Peyer's patch (tissue), 4 donors: ENCODE results near the gene SLC36A3.

Experiments used
- CTCF ChIP-seq, 6 experiments: fragments of 450-650 bp in 4 of 6; fragments of 200-600 bp in 2 of 6; sonication (generic) in 1 of 6; IDR thresholded peaks; one replicate each; pipeline ENCODE4 v1.5.1; 2017 to 2019; ENCODE audit warnings: antibody characterized with exemption in 6 of 6, mild to moderate bottlenecking in 3 of 6, moderate library complexity in 1 of 6
- POLR2A ChIP-seq, 2 donors: fragments of 450-650 bp; IDR thresholded peaks; one replicate each; pipeline ENCODE4 v1.5.1; 2017; ENCODE audit warnings: antibody characterized with exemption in 2 of 2, mild to moderate bottlenecking in 2 of 2, moderate library complexity in 2 of 2

- TF ChIP-seq CTCF (IDR thresholded peaks at IDR 0.05) (no peak), POLR2A (IDR thresholded peaks at IDR 0.05) (no peak)
Observed at GRCh38 chr5:151240924-151241635, 62.5 kb downstream of the SLC36A3 start.
